NCI-H146 (cell line): ENCODE data around the gene ATP13A3.
"Not testable (repeated sequence)": the region's sequence is repeated elsewhere in the genome, so short reads cannot be mapped to it uniquely, and the experiment has no call there.

Source experiments
- DNase-seq: peaks from one replicate; lab custom pipeline; 2025; lab: John Stamatoyannopoulos, UW

Gene ATP13A3

GRCh38 chr3:194486540-194487288 is at the start of gene ATP13A3:
TSS of gene ATP13A3 (minus strand) at chr3:194487002. CDS start at chr3:194462190, 24,812 bp downstream.
- peak; percentile 98 for DNase-seq

GRCh38 chr3:194535199-194535598 is 48.4 kb upstream of the ATP13A3 start:
- not testable (repeated sequence) for DNase-seq

- DNase-seq: no peak
Observed at GRCh38 chr3:194534243-194534642, 47.4 kb upstream of the ATP13A3 start.

GRCh38 chr3:194532591-194532990 is 45.8 kb upstream of the ATP13A3 start:
- DNase-seq: no peak

GRCh38 chr3:194527726-194528125 is 40.9 kb upstream of the ATP13A3 start:
- DNase-seq: no peak

- no peak for DNase-seq
Observed at GRCh38 chr3:194526164-194526563, 39.4 kb upstream of the ATP13A3 start.

- no peak for DNase-seq
Observed at GRCh38 chr3:194522579-194523046, 35.8 kb upstream of the ATP13A3 start.

- no peak for DNase-seq
Observed at GRCh38 chr3:194521510-194522260, 34.9 kb upstream of the ATP13A3 start.

GRCh38 chr3:194520682-194521162 is 33.9 kb upstream of the ATP13A3 start:
- DNase-seq: not testable (repeated sequence)

- not testable (repeated sequence) for DNase-seq
Observed at GRCh38 chr3:194520201-194520600, 33.4 kb upstream of the ATP13A3 start.

GRCh38 chr3:194518652-194519051 is 31.9 kb upstream of the ATP13A3 start:
- DNase-seq: no peak

- no peak for DNase-seq
Observed at GRCh38 chr3:194517333-194517732, 30.5 kb upstream of the ATP13A3 start.

GRCh38 chr3:194514626-194515025 is 27.8 kb upstream of the ATP13A3 start:
- DNase-seq: no peak

- peak; percentile 100 for DNase-seq
Observed at GRCh38 chr3:194512895-194513601, 26.2 kb upstream of the ATP13A3 start.

- DNase-seq: peak; percentile 62
Observed at GRCh38 chr3:194508491-194509453, 22.0 kb upstream of the ATP13A3 start.

GRCh38 chr3:194507571-194507970 is 20.8 kb upstream of the ATP13A3 start:
- no peak for DNase-seq

- DNase-seq: no peak
Observed at GRCh38 chr3:194505791-194506415, 19.1 kb upstream of the ATP13A3 start.

- DNase-seq: no peak
Observed at GRCh38 chr3:194504861-194505260, 18.1 kb upstream of the ATP13A3 start.

- no peak for DNase-seq
Observed at GRCh38 chr3:194504146-194504545, 17.3 kb upstream of the ATP13A3 start.

GRCh38 chr3:194503081-194503531 is 16.3 kb upstream of the ATP13A3 start:
- no peak for DNase-seq

- no peak for DNase-seq
Observed at GRCh38 chr3:194500198-194500597, 13.4 kb upstream of the ATP13A3 start.
